Body of pancreas (tissue), 4 donors: ENCODE results near the gene RCAN2. TPM values are rescaled to one million over a fixed set of nuclear protein-coding genes. Genes with fewer than 3 reads are reported as not detected.

Experiments
- ATAC-seq: fragments of 150-250 bp; one replicate; pipeline ENCODE4 v1.9.1; 2016
- DNase-seq, 4 donors: peaks; one replicate each; pipeline ENCODE4 v3.0.0-alpha.2; 2019
- H3K27ac ChIP-seq, 4 donors: fragments of 200-600 bp; sonication (generic); 1 replicate in 3 of 4; 2 replicates in 1 of 4; pipeline versions ENCODE4 v1.5.1 to v1.6.1; 2016 to 2019; ENCODE audit warnings: mild to moderate bottlenecking in 1 of 4, mixed read lengths in 1 of 4, moderate library complexity in 1 of 4
- H3K27me3 ChIP-seq, 2 donors: fragments of 200-600 bp; sonication (generic); one replicate each; pipeline ENCODE4 v1.6.0; 2016; ENCODE audit warnings: mild to moderate bottlenecking in 1 of 2
- H3K36me3 ChIP-seq, 2 donors: fragments of 200-600 bp; sonication (generic); replicated peaks in 1 of 2; 2 replicates each; pipeline ENCODE4 v1.5.1; 2016; ENCODE audit warnings: low read depth in 2 of 2; ENCODE audit not compliant: insufficient read depth in 1 of 2
- H3K4me1 ChIP-seq: fragments of 200-600 bp; sonication (generic); one replicate; pipeline ENCODE4 v1.6.0; 2016
- H3K4me3 ChIP-seq, 2 donors: fragments of 200-600 bp; sonication (generic); 1 replicate in 1 of 2; 2 replicates in 1 of 2; pipeline ENCODE4 v1.5.1; 2016 to 2019
- H3K9me3 ChIP-seq, 3 donors: fragments of 200-600 bp; sonication (generic); 1 replicate in 2 of 3; 2 replicates in 1 of 3; pipeline ENCODE4 v1.5.1; 2016
- POLR2A ChIP-seq, 3 donors: fragments of 450-650 bp; IDR thresholded peaks; one replicate each; pipeline ENCODE4 v1.6.1; 2016; ENCODE audit warnings: antibody characterized with exemption in 3 of 3, mild to moderate bottlenecking in 2 of 3
- WGBS, 2 donors: methylation state at CpG; one replicate each; pipeline ENCODE4 v1.1.5; 2017; 5-methylcytosine and 5-hydroxymethylcytosine counted together
- intact Hi-C: fragments of 100-400 bp; cut with DNase I; formaldehyde crosslinking; loops from one replicate; pipeline ENCODE4 v1.15.1; 2023
- total RNA-seq, 2 donors: library from RNA; depleted of rRNA; stranded (reverse); fragments of >200 nt; gene quantifications; one replicate each; pipeline ENCODE4 v1.1.0, GENCODE V29; 2016
- TF ChIP-seq, protein P1 (sequence below), 7 experiments: fragments of 450-650 bp in 4 of 7; fragments of 200-600 bp in 3 of 7; sonication (generic) in 3 of 7; IDR thresholded peaks; one replicate each; pipeline ENCODE4 v1.5.1; 2016 to 2019; ENCODE audit warnings: antibody characterized with exemption in 7 of 7

RCAN2 gene
- total RNA-seq, 2 donors from 2014 or later: 5.3 to 6.5 TPM

DNA sequence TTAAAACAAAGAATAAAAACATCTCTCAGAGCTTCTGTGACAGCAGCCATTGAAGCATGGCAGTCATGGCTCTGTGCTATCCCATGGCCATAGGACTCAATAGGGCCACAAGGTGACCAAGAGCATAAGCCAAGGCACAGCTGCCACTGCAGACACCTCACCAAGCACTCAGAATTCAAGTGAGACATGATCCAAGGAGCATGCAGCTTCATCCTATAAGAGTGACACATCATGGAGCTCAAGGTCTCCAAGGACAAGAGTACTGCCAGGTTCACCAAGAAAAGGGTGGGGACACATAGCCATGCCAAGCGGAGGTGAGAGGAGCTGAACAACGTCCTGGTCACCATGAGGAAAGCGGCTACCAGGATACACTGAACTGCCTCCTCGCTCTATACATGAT is 53.0 kb downstream of the RCAN2 start:
- no peaks in the 10 kb centered on the region for H3K36me3 ChIP-seq
- DNase-seq: no peak
- H3K9me3 ChIP-seq: no peaks in the 10 kb centered on the region
- ATAC-seq: no peak
- no peaks in the 10 kb centered on the region for H3K27me3 ChIP-seq
- WGBS, 2 donors: 92 to 96% methylated on average over 4 of the region's 4 CpGs
- intact Hi-C loops: no loop called here
- no peaks in the 10 kb centered on the region for H3K4me1 ChIP-seq
- TF ChIP-seq POLR2A (IDR thresholded peaks at IDR 0.05): no peak
- TF ChIP-seq, protein P1, sequence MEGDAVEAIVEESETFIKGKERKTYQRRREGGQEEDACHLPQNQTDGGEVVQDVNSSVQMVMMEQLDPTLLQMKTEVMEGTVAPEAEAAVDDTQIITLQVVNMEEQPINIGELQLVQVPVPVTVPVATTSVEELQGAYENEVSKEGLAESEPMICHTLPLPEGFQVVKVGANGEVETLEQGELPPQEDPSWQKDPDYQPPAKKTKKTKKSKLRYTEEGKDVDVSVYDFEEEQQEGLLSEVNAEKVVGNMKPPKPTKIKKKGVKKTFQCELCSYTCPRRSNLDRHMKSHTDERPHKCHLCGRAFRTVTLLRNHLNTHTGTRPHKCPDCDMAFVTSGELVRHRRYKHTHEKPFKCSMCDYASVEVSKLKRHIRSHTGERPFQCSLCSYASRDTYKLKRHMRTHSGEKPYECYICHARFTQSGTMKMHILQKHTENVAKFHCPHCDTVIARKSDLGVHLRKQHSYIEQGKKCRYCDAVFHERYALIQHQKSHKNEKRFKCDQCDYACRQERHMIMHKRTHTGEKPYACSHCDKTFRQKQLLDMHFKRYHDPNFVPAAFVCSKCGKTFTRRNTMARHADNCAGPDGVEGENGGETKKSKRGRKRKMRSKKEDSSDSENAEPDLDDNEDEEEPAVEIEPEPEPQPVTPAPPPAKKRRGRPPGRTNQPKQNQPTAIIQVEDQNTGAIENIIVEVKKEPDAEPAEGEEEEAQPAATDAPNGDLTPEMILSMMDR (IDR thresholded peaks at IDR 0.05): no peak
- H3K4me3 ChIP-seq: no peak overlapping the region
- no peak overlapping the region for H3K27ac ChIP-seq

GRCh38 chr6:46437671-46438221 is 53.5 kb downstream of the RCAN2 start:
- Histone ChIP-seq H3K27me3 (no peaks in the 10 kb centered on the region), H3K27ac (no peak overlapping the region), H3K4me3 (no peak overlapping the region), H3K9me3 (no peaks in the 10 kb centered on the region), H3K36me3 (no peaks in the 10 kb centered on the region), H3K4me1 (no peaks in the 10 kb centered on the region)
- TF ChIP-seq POLR2A (IDR thresholded peaks at IDR 0.05): no peak
- TF ChIP-seq, protein P1 (IDR thresholded peaks at IDR 0.05): no peak
- no peak for DNase-seq
- intact Hi-C loops: no loop called here
- ATAC-seq: no peak

GRCh38 chr6:46422619-46423018 is 68.6 kb downstream of the RCAN2 start:
- Histone ChIP-seq H3K27me3 (no peaks in the 10 kb centered on the region), H3K27ac (no peak overlapping the region), H3K36me3 (no peaks in the 10 kb centered on the region), H3K4me3 (no peak overlapping the region), H3K9me3 (no peaks in the 10 kb centered on the region), H3K4me1 (no peaks in the 10 kb centered on the region)
- ATAC-seq (no peak), DNase-seq (no peak)
- no peak for TF ChIP-seq POLR2A (IDR thresholded peaks at IDR 0.05)
- TF ChIP-seq, protein P1 (IDR thresholded peaks at IDR 0.05): no peak
- intact Hi-C loops: loop anchor here (5.0 kb wide), 1 partner anchor 195 kb away; no protein-coding TSS in a partner anchor

DNA sequence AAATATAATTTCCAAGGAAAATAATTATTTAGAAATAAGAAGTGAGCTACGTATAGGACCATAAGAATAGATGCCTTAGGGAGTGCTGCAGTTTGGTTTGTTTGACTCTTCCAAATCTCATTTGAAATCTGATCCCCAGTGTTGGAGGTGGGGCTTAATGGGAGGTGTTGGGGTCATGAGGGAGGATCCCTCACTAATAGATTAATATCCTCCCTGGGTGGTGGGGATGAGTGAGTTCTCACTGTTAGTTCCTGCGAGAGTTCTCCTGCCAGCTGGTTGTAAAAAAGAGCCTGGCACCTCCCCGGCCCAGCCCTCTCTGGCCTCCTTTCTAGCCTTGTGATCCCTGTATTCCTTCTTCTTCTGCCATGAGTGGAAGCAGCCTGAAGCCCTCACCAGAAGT is 69.3 kb downstream of the RCAN2 start:
- H3K4me3 ChIP-seq: no peak overlapping the region
- no peaks in the 10 kb centered on the region for H3K4me1 ChIP-seq
- intact Hi-C loops: loop anchor here (5.0 kb wide), 1 partner anchor 195 kb away; no protein-coding TSS in a partner anchor
- no peaks in the 10 kb centered on the region for H3K9me3 ChIP-seq
- TF ChIP-seq POLR2A (IDR thresholded peaks at IDR 0.05): no peak
- TF ChIP-seq, protein P1 (IDR thresholded peaks at IDR 0.05): no peak
- WGBS, 2 donors: 91% methylated on average over 3 of the region's 3 CpGs
- no peaks in the 10 kb centered on the region for H3K27me3 ChIP-seq
- H3K27ac ChIP-seq: no peak overlapping the region
- DNase-seq: no peak
- H3K36me3 ChIP-seq: no peaks in the 10 kb centered on the region
- ATAC-seq: no peak

- no peak for ATAC-seq
- no peaks in the 10 kb centered on the region for H3K9me3 ChIP-seq
- no peak overlapping the region for H3K4me3 ChIP-seq
- TF ChIP-seq POLR2A (IDR thresholded peaks at IDR 0.05): no peak
- TF ChIP-seq, protein P1 (IDR thresholded peaks at IDR 0.05): no peak
- no peaks in the 10 kb centered on the region for H3K4me1 ChIP-seq
- 78 to 85% methylated on average over 3 of the region's 3 CpGs for WGBS, 2 donors
- intact Hi-C loops: loop anchor here (5.0 kb wide), 1 partner anchor 196 kb away; no protein-coding TSS in a partner anchor
- no peaks in the 10 kb centered on the region for H3K36me3 ChIP-seq
- DNase-seq: no peak
- no peaks in the 10 kb centered on the region for H3K27me3 ChIP-seq
- H3K27ac ChIP-seq: no peak overlapping the region
Measured at GRCh38 chr6:46420921-46421638, 70.2 kb downstream of the RCAN2 start.
